Neutrophil (primary cell): Measurements from ENCODE around the gene CBLL1.

Experiments
- H3K27ac ChIP-seq: fragments of 200-600 bp; sonication (generic); 2 replicates; pipeline ENCODE4 v1.5.1; 2016; ENCODE audit warnings: mild to moderate bottlenecking, moderate library complexity
- H3K27me3 ChIP-seq: fragments of 200-600 bp; sonication (generic); 2 replicates; pipeline ENCODE4 v1.6.0; 2016; ENCODE audit warnings: mild to moderate bottlenecking
- H3K36me3 ChIP-seq: fragments of 200-600 bp; sonication (generic); 2 replicates; pipeline ENCODE4 v1.5.1; 2017
- H3K4me1 ChIP-seq, 2 experiments: fragments of 200-600 bp in 1 of 2; sonication (generic) in 1 of 2; 1 replicate in 1 of 2; 2 replicates in 1 of 2; pipeline versions ENCODE4 v1.5.1 to v1.6.1; 2013 to 2016; ENCODE audit warnings: low read depth in 1 of 2, low read length in 1 of 2, mild to moderate bottlenecking in 1 of 2, moderate library complexity in 1 of 2; ENCODE audit not compliant: control insufficient read depth in 1 of 2, insufficient read depth in 1 of 2
- H3K4me3 ChIP-seq, 2 experiments: fragments of 200-600 bp in 1 of 2; sonication (generic) in 1 of 2; 1 replicate in 1 of 2; 2 replicates in 1 of 2; pipeline ENCODE4 v1.5.1; 2013 to 2016; ENCODE audit warnings: low read depth in 1 of 2, low read length in 1 of 2, mild to moderate bottlenecking in 1 of 2, moderate library complexity in 1 of 2
- H3K9me3 ChIP-seq: fragments of 200-600 bp; sonication (generic); 2 replicates; pipeline ENCODE4 v1.5.1; 2016
- CTCF ChIP-seq: fragments of 200-600 bp; sonication (generic); IDR thresholded peaks from 2 replicates; pipeline ENCODE4 v1.5.1; 2016; ENCODE audit warnings: antibody characterized with exemption

The CBLL1 gene

GRCh38 chr7:107746006-107746405 is 2.1 kb downstream of the CBLL1 start:
- Histone ChIP-seq H3K9me3 (no peaks in the 10 kb centered on the region), H3K27me3 (no peaks in the 10 kb centered on the region), H3K4me1 (peaks cover 29 to 31% of the 10 kb centered on the region in 2 experiments), H3K27ac (no peak overlapping the region), H3K36me3 (peaks cover 20% of the 10 kb centered on the region), H3K4me3 (no peak overlapping the region)
- no peak for TF ChIP-seq CTCF

GRCh38 chr7:107751113-107751512 is 7.2 kb downstream of the CBLL1 start:
- Histone ChIP-seq H3K27ac (no peak overlapping the region), H3K36me3 (peaks cover 65% of the 10 kb centered on the region), H3K4me3 (no peak overlapping the region), H3K27me3 (no peaks in the 10 kb centered on the region), H3K9me3 (no peaks in the 10 kb centered on the region), H3K4me1 (no peaks in the 10 kb centered on the region)
- TF ChIP-seq CTCF: no peak

- H3K27ac ChIP-seq: no peak overlapping the region
- peaks cover 94% of the 10 kb centered on the region for H3K36me3 ChIP-seq
- TF ChIP-seq CTCF: no peak
Measured at GRCh38 chr7:107754642-107755041, 10.7 kb downstream of the CBLL1 start.

GRCh38 chr7:107758667-107759066 is 14.7 kb downstream of the CBLL1 start:
- no peak for TF ChIP-seq CTCF
- H3K4me1 ChIP-seq: no peaks in the 10 kb centered on the region
- H3K4me3 ChIP-seq: no peak overlapping the region
- H3K9me3 ChIP-seq: no peaks in the 10 kb centered on the region
- H3K27ac ChIP-seq: no peak overlapping the region
- peaks cover 73% of the 10 kb centered on the region for H3K36me3 ChIP-seq
- no peaks in the 10 kb centered on the region for H3K27me3 ChIP-seq

More at GRCh38 chr7:107754642-107755041, 10.7 kb downstream of the CBLL1 start:
- Histone ChIP-seq H3K27me3 (no peaks in the 10 kb centered on the region), H3K4me1 (no peaks in the 10 kb centered on the region), H3K4me3 (no peak overlapping the region), H3K9me3 (no peaks in the 10 kb centered on the region)

GRCh38 chr7:107767391-107767790 is 23.4 kb downstream of the CBLL1 start:
- H3K27me3 ChIP-seq: no peaks in the 10 kb centered on the region
- no peak overlapping the region for H3K4me3 ChIP-seq
- no peaks in the 10 kb centered on the region for H3K4me1 ChIP-seq

More at GRCh38 chr7:107767391-107767790, 23.4 kb downstream of the CBLL1 start:
- no peak for TF ChIP-seq CTCF
- Histone ChIP-seq H3K36me3 (no peaks in the 10 kb centered on the region), H3K9me3 (no peaks in the 10 kb centered on the region), H3K27ac (no peak overlapping the region)
